BLaER1 (cell line): ENCODE measurements around the gene ARL8A.
A peak's percentile ranks its signal among the peaks of the same experiment; 100 is the strongest.

ENCODE experiments used
- H3K27ac ChIP-seq: shearing (Covaris generic); formaldehyde crosslinking; 2 replicates; pipeline ENCODE4 v1.8.1; 2022
- H3K27me3 ChIP-seq: shearing (Covaris generic); formaldehyde crosslinking; 2 replicates; pipeline ENCODE4 v1.8.1; 2022
- H3K36me3 ChIP-seq: shearing (Covaris generic); formaldehyde crosslinking; 2 replicates; pipeline ENCODE4 v1.8.1; 2022
- H3K4me1 ChIP-seq: shearing (Covaris generic); formaldehyde crosslinking; 2 replicates; pipeline ENCODE4 v1.8.1; 2022
- H3K4me2 ChIP-seq: shearing (Covaris generic); formaldehyde crosslinking; 2 replicates; pipeline ENCODE4 v1.8.1; 2022
- H3K4me3 ChIP-seq: shearing (Covaris generic); formaldehyde crosslinking; 2 replicates; pipeline ENCODE4 v1.8.1; 2022
- H3K9ac ChIP-seq: shearing (Covaris generic); formaldehyde crosslinking; 2 replicates; pipeline ENCODE4 v1.8.1; 2022
- H3K9me3 ChIP-seq: shearing (Covaris generic); formaldehyde crosslinking; 2 replicates; pipeline ENCODE4 v1.8.1; 2022
- H4K20me1 ChIP-seq: shearing (Covaris generic); formaldehyde crosslinking; 2 replicates; pipeline ENCODE4 v1.8.1; 2022
- Cebpa-rat ChIP-seq: shearing (Covaris generic); IDR thresholded peaks from 2 replicates; pipeline ENCODE4 v1.8.1; 2022

The ARL8A gene

GRCh38 chr1:202129453-202130296 lies 14.9 kb downstream of the ARL8A start:
- H3K36me3 ChIP-seq: peaks cover 41% of the 10 kb centered on the region
- H3K4me3 ChIP-seq: no peak overlapping the region
- peaks cover 30% of the 10 kb centered on the region for H3K4me1 ChIP-seq
- no peak overlapping the region for H3K27ac ChIP-seq
- no peaks in the 10 kb centered on the region for H3K27me3 ChIP-seq
- TF ChIP-seq Cebpa-rat: no peak
- H3K9me3 ChIP-seq: no peaks in the 10 kb centered on the region
- no peak overlapping the region for H3K9ac ChIP-seq
- peaks cover 30% of the 10 kb centered on the region for H4K20me1 ChIP-seq
- H3K4me2 ChIP-seq: no peak overlapping the region

GRCh38 chr1:202127836-202128622 lies 16.5 kb downstream of the ARL8A start:
- no peak overlapping the region for H3K27ac ChIP-seq
- no peak overlapping the region for H3K9ac ChIP-seq
- peak overlapping the region; percentile 67 for H3K4me2 ChIP-seq
- H3K9me3 ChIP-seq: no peaks in the 10 kb centered on the region
- no peak overlapping the region for H3K4me3 ChIP-seq
- H3K4me1 ChIP-seq: peaks cover 30% of the 10 kb centered on the region
- no peak for TF ChIP-seq Cebpa-rat
- H4K20me1 ChIP-seq: peaks cover 22% of the 10 kb centered on the region
- no peaks in the 10 kb centered on the region for H3K27me3 ChIP-seq
- peaks cover 25% of the 10 kb centered on the region for H3K36me3 ChIP-seq

- Histone ChIP-seq H3K4me2 (peak overlapping the region; percentile 67), H3K4me3 (no peak overlapping the region)
Observed at GRCh38 chr1:202127061-202127460, 17.5 kb downstream of the ARL8A start.

GRCh38 chr1:202126426-202126825 lies 18.1 kb downstream of the ARL8A start:
- peaks cover 22% of the 10 kb centered on the region for H3K4me1 ChIP-seq
- no peak for TF ChIP-seq Cebpa-rat
- no peaks in the 10 kb centered on the region for H3K27me3 ChIP-seq
- no peaks in the 10 kb centered on the region for H3K9me3 ChIP-seq
- H4K20me1 ChIP-seq: peaks cover 6% of the 10 kb centered on the region; the same call in 1 of the 2 replicates
- H3K9ac ChIP-seq: no peak overlapping the region
- H3K36me3 ChIP-seq: peaks cover 9% of the 10 kb centered on the region
- peak overlapping the region; percentile 67 for H3K4me2 ChIP-seq
- H3K27ac ChIP-seq: no peak overlapping the region
- no peak overlapping the region for H3K4me3 ChIP-seq

More at GRCh38 chr1:202127061-202127460, 17.5 kb downstream of the ARL8A start:
- no peaks in the 10 kb centered on the region for H3K27me3 ChIP-seq
- no peak overlapping the region for H3K27ac ChIP-seq
- no peak for TF ChIP-seq Cebpa-rat
- peaks cover 15% of the 10 kb centered on the region for H3K36me3 ChIP-seq
- H3K9ac ChIP-seq: no peak overlapping the region
- no peaks in the 10 kb centered on the region for H3K9me3 ChIP-seq
- H4K20me1 ChIP-seq: peaks cover 13% of the 10 kb centered on the region
- H3K4me1 ChIP-seq: peaks cover 29% of the 10 kb centered on the region

GRCh38 chr1:202125611-202126010 lies 18.9 kb downstream of the ARL8A start:
- H3K4me1 ChIP-seq: peaks cover 22% of the 10 kb centered on the region
- no peaks in the 10 kb centered on the region for H3K9me3 ChIP-seq
- H3K4me3 ChIP-seq: no peak overlapping the region
- no peaks in the 10 kb centered on the region for H3K27me3 ChIP-seq
- no peak overlapping the region for H3K9ac ChIP-seq
- peaks cover under 1% of the 10 kb centered on the region; the same call in 1 of the 2 replicates for H3K36me3 ChIP-seq
- TF ChIP-seq Cebpa-rat: no peak
- H4K20me1 ChIP-seq: peaks cover 1% of the 10 kb centered on the region; the same call in 1 of the 2 replicates
- no peak overlapping the region for H3K27ac ChIP-seq
- H3K4me2 ChIP-seq: no peak overlapping the region

GRCh38 chr1:202124142-202124541 lies 20.4 kb downstream of the ARL8A start:
- H4K20me1 ChIP-seq: no peaks in the 10 kb centered on the region
- H3K27me3 ChIP-seq: no peaks in the 10 kb centered on the region
- no peak overlapping the region for H3K4me2 ChIP-seq
- H3K9ac ChIP-seq: no peak overlapping the region
- no peaks in the 10 kb centered on the region for H3K36me3 ChIP-seq
- TF ChIP-seq Cebpa-rat: no peak
- H3K4me1 ChIP-seq: peaks cover 22% of the 10 kb centered on the region
- no peak overlapping the region for H3K27ac ChIP-seq
- H3K9me3 ChIP-seq: no peaks in the 10 kb centered on the region
- no peak overlapping the region for H3K4me3 ChIP-seq

- no peak overlapping the region for H3K4me2 ChIP-seq
Observed at GRCh38 chr1:202123336-202123813, 21.2 kb downstream of the ARL8A start.

GRCh38 chr1:202122639-202123335 lies 21.8 kb downstream of the ARL8A start, which contains the start of gene GPR37L1:
GPR37L1 (plus strand) TSS chr1:202122917; CDS start chr1:202122964, 47 bp downstream.
- peaks cover 17% of the 10 kb centered on the region for H3K4me1 ChIP-seq
- no peak within 1 kb of the TSS for H3K27ac ChIP-seq
- H3K4me2 ChIP-seq: no peak within 1 kb of the TSS
- no peak within 1 kb of the TSS for H3K9ac ChIP-seq
- H3K4me3 ChIP-seq: no peak within 1 kb of the TSS
- H3K27me3 ChIP-seq: no peaks in the 10 kb centered on the region
- no peak for TF ChIP-seq Cebpa-rat
- no peaks in the 10 kb centered on the region for H4K20me1 ChIP-seq
- no peaks in the 10 kb centered on the region for H3K9me3 ChIP-seq
- no peaks in the 10 kb centered on the region for H3K36me3 ChIP-seq

More at GRCh38 chr1:202123336-202123813, 21.2 kb downstream of the ARL8A start:
- Histone ChIP-seq H3K9ac (no peak overlapping the region), H3K36me3 (no peaks in the 10 kb centered on the region), H3K27me3 (no peaks in the 10 kb centered on the region), H3K9me3 (no peaks in the 10 kb centered on the region), H3K27ac (no peak overlapping the region), H3K4me1 (peaks cover 22% of the 10 kb centered on the region), H3K4me3 (no peak overlapping the region), H4K20me1 (no peaks in the 10 kb centered on the region)
- no peak for TF ChIP-seq Cebpa-rat

- TF ChIP-seq Cebpa-rat: no peak
- no peak overlapping the region for H3K27ac ChIP-seq
- H3K9ac ChIP-seq: no peak overlapping the region
- no peak overlapping the region for H3K4me3 ChIP-seq
- H3K36me3 ChIP-seq: no peaks in the 10 kb centered on the region
- H4K20me1 ChIP-seq: no peaks in the 10 kb centered on the region
- H3K4me1 ChIP-seq: no peaks in the 10 kb centered on the region; the same call in 1 of the 2 replicates
- H3K4me2 ChIP-seq: no peak overlapping the region
- no peaks in the 10 kb centered on the region for H3K27me3 ChIP-seq
- no peaks in the 10 kb centered on the region for H3K9me3 ChIP-seq
Observed at GRCh38 chr1:202121006-202121405, 23.5 kb downstream of the ARL8A start.
